CD4-positive, alpha-beta T cell treated with Interleukin-15 for 1 hour (primary cell): ENCODE measurements around the gene SPATS2L.

Source experiments
- DNase-seq: peaks from one replicate; pipeline ENCODE4 v3.0.0-alpha.2; 2020

The SPATS2L gene

GRCh38 chr2:200297100-200297499 lies 9.4 kb upstream of the SPATS2L start:
- no peak for DNase-seq

DNA sequence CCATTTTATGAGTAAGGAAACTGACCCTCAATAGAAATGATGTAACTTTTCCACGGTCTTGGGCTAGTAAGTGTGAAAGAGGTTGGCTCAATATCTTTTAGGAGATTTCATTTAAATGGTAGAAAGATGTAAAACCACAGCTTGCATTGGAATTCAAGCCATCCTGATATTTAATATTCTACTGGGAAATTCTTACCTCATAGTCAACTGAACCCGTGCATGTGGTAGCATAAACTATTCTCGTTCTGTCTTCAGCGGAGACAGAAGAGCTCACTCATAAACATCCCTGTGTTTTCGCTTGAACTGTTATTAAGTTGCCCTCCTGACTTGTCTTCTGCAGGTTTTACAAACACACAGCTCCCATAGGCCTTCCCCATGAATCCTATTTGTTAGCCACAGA lies 8.5 kb upstream of the SPATS2L start:
- no peak for DNase-seq

DNA sequence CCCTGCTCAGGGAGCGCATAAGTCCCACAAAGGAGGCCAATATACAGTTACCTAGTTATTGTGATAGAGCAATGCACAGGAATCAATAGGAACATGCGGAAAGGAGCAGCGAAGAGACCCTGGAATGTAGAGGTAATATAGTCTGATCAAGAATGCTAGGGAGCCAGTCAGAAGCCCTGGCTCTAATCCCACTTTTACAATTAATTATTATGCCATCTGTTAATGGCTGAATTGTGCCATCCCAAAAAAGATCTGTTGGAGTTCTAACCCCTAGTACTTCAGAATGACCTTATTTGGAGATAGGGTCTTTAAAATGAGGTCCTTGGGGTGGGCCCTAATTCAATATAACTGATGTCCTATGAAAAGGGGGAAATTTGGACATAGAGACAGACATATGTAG lies 7.7 kb upstream of the SPATS2L start:
- DNase-seq, result no peak

DNA sequence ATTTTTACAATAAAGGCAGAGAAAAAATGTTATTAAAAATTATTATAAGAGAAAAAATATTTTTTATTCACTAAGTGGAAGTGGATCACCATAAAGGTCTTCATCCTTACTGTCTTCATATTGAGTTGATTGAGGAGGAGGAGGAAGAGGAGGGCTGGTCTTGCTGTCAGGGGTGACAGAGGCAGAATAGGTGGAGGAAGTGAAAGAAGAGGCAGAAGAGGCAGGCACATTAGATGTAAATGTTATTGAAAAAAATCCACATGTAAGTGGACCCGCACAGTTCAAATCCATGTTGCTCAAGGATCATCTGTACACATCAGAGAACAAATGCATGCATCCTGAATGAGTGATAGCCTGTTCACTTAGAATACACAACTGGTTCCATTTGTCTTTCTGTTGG lies 6.4 kb upstream of the SPATS2L start:
- no peak for DNase-seq

DNA sequence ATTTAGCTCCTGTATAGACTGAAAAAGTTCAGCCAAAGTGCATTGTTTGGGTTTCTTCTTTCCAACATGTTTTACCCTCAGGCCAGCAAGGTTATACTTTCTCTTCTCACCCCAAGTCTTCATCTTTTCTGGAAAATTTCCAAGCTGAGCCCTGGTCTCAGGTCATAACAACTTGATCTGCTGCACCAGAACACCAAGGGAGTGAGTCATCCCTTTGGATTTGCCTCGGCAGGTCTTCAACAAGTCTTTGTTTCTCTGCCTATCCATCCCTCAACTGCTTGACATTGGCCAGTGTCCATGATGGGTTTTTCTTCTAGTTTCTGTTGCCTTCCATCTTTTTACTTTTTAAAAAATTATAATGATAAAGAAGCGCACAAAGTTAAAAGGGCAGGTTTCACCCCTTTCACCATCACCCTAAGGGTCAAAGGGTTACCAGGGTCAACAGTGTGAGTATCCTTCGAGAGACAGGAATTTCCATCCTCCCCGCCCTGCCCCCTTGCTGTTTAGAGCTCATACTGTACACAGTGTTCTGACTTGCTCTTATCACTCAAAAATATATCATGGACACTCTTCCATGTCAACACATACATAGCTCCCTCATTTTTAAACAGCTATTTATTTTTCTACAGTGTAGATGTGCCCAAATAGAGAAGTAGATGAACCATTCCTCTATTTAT lies 5.7 kb upstream of the SPATS2L start:
- no peak for DNase-seq

- no peak for DNase-seq
Measured at GRCh38 chr2:200301953-200302858, 4.3 kb upstream of the SPATS2L start.

GRCh38 chr2:200302940-200303727 lies 3.4 kb upstream of the SPATS2L start:
- no peak for DNase-seq

DNA sequence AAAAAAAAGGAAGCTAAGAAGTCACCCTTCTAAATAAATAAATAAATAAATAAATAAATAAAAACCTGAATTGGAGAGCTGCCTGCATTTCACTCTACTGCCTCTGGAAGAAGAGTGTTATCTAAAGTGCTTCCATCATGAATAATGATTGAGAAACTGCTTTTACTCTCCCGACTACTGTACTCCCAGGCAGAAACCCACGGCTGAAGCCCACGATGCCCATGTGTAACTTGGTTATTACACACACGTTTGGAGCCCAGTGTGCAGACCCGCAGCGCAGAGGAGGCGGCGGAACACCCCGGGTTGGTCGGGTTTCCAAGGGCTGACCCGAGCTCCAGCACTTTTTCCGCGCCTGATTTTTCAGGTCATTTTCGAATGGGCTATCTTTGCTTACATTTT lies 697 bp upstream of the SPATS2L start:
- DNase-seq, result no peak

DNA sequence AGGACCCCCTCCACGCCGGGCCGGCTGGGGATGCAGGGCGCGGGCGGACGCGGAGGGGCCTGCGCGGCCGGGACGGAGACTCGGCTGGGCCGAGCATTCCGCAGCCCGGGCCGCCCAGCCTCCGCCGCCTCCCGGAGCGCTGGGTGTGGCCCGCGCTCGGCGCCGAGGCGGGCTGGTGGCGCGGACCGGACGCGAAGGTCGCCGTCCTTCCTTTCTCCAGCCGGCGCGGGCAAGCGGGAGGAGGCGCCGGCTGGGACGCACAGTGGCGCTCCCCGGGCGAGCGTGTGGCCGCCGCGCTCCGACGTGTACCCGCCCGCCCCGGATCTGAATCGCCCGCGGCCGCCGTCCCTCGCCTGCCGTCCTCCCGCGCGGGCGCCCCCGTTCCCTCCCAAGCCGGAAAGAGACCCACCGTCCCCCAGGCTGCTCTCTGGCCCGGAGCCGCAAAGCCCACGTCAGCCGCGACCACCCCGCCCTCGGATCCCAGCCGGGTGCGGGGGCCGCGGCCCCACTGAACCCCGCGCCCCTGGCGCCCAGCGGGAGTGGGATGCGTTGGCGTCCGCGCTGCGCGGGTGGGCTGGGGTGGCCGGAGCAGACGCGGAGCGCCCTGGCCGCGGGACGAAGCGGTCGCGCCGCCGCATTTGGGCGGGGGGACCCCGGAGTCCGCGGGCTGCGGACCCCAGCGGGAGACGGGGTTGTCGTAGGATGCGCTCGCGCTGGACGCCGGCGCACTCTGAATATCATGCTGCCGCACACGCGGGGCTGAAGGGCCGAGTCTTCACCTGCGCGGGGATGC lies 634 bp downstream of the SPATS2L start:
- no peak for DNase-seq

GRCh38 chr2:200307724-200308545 lies 1.4 kb downstream of the SPATS2L start:
- no peak for DNase-seq

DNA sequence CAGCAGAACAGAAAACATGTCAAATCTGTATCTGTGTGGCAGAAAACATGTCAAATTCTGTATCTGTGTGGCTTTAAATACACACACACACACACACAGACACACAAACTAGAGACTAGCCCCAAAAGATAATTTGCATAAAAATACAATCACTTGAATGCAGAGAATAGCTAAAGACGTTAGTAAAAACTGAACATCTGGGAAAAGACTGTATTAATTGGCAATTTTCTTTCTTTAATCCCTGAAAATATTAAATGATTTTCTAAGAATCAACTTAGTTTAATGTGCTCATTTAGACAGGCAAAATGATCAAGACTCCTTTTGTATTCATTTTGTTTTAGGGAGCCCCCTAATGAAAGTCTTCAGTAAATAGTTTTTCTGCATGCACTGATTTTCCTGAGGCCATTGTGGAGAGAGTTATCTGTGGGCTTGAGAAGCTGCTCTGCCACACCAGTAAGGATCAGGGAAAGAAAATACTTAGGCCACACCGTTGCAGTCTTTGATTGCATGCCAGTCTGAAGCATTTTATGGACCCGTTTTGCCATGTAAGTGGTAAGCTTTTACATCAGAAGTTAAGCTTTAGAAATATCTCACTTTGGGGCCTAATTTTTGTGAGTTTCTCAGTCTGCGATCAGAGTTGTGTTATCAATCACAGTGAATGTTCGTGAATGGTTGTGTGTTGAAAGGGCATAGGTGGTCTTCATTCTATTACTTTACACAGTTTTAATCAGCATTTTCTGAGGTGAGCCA lies 2.2 kb downstream of the SPATS2L start:
- DNase-seq, result no peak

GRCh38 chr2:200309296-200310049 lies 3.0 kb downstream of the SPATS2L start:
- DNase-seq, result no peak

GRCh38 chr2:200310545-200310971 lies 4.1 kb downstream of the SPATS2L start:
- no peak for DNase-seq

- DNase-seq, result no peak
Measured at GRCh38 chr2:200311139-200311538, 4.6 kb downstream of the SPATS2L start.

DNA sequence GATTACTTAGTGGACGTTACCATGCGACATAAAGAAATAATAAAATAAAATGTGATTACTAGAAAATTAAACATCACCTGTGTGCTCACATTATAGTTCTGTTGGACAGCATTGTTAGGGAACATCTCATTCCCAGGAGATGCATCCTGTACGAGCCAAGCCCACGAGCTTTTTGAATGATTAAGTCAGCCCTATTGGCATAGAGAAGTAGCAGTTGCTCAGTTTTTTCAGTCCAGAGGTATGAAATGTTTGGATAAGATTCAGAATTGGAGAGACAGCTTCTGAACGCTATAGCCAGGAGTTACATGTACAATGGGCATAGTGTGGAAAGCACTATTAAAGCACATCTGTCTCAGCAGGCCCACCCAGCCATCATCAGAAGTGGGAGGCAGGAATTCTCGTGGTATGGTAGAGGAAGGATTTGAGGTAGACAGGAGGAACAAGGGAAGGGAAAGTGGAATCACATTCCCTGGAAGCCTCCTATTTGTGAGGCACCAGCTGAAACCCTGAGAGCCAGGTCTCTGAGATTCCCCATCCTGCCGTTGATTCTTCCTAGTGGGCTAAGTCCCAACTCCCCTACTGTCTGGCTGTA lies 8.6 kb downstream of the SPATS2L start:
- no peak for DNase-seq

GRCh38 chr2:200317975-200318374 lies 11.5 kb downstream of the SPATS2L start:
- DNase-seq, result no peak

DNA sequence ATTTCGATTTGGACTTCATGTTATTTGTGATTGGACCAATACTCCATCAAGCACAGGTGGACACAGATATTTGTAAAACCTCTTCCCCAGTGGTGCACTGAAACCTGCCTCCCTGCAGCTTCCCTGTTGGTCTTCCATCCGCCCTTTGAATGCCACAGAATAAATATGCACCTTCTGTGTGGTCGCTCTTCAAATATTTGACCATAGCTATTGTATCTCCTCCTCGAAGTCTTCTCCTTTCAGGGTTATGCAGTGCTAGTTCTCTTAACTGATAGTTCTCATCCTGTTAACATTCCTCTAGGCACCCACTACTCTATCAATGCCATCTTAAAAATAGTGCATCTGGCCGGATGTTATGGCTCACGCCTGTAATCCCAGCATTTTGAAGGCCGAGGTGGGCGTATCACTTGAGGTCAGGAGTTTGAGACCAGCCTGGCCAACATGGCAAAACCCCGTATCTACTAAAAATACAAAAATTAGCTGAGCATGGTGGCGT lies 12.5 kb downstream of the SPATS2L start:
- DNase-seq, result no peak

DNA sequence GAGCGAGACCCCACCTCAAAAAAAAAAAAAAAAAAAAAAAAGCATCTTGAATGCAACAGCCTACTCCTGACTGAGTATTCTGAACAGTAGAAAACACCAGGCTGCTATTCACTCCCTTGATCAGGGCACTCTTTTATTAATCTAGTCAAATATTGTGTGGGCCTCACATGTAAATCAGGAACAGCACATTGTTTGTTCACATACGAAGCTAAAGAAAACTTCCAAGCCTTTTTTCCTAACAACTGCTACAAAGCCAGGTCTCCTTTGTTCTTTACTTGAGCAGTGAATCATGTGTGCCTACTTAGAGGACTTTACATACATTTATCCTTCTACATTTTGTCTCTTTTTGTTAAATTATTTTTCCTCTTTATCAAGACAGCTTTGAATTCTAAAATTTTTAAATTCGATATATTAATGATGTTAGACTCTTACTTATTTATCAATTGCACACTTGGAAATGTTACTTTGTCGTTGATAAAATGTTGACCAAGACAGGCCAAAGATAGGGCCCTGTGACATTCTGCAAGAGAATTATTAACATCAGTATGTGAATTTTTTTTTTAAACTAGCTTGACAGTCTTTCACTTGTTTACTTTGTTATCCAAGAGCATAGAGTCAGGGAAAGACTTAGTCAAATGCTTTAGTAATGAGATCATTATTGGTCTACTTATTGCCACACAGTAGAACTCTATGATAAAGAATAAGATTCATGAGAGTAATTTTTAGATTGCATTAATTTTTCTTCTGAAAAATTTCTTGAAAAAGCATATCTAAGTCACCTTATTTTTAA lies 13.2 kb downstream of the SPATS2L start:
- no peak for DNase-seq

DNA sequence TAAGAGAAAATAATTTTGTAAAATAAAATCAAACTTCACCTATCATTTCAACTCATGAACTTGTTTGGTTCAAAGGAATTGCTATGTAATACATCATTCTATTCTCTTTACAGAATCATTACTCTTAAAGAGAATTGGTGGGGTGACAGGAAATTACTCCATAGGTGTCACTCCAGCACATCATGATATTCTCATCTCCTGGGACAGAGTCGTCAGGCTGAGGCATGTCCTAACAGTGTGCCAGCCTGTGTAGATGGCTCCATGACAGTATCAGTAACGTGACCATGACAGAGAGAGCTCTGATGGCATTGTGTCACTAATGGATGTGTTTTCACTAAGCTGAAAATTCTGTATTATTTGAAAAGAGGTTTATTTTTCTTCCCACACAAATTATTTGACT lies 13.9 kb downstream of the SPATS2L start:
- no peak for DNase-seq
